ENCODE data around the gene SIM2.

- TF ChIP-seq CTCF (IDR thresholded peaks at IDR 0.05) (no peak), EP300 (IDR thresholded peaks at IDR 0.05) (no peak), POLR2AphosphoS5 (IDR thresholded peaks at IDR 0.05) (no peak)
Observed at GRCh38 chr21:36791180-36791579, 92.3 kb downstream of the SIM2 start.

All from gastroesophageal sphincter (tissue), 3 donors.